Measurements from ENCODE around the gene TMEM266.

DNA sequence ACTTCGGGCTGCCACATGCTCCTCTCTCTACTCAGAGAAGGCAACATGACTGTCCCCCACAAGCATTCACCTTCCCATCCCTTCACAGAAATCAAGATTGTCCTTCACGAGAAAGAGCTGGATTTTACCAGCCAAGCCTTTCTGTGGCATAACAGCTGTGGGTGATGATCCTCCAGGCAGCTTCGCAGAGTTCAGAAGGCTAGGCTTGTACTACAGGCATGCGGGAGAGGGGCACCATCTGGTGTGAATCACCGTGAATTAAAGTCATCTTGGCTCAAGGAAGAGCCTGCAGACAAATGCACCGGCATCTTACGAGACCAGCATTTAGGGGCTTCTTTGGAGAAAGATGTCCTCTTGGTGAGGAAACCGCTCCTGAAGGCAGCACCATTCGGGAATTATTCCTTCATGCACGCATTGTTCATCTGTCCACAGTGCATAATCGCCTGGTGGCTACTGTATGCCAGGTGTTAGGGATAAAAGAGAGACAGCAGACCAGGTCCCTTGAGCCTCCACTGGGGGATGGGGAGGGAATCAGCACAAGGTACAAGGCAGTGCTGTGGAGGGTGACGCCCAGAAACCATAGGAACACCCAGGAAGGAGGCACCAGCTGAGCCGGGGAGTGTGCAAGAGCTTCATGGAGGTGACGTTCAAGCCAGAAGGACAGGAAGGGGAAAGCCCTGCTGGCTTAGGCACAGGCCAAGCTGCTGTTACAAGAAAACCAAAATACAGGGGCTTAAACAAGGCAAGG lies 108.6 kb downstream of the TMEM266 start:
- TF ChIP-seq ZNF138 (tag by site-specific recombination; IDR thresholded peaks at IDR 0.05; ENCODE audit: borderline replicate concordance) (no peak), ZNF24 (tag by site-specific recombination; IDR thresholded peaks at IDR 0.05) (no peak)
